DOHH2 (cell line): Measurements from ENCODE around the gene TLX3.

Experiments
- H3F3A ChIP-seq: fragments of 200-600 bp; sonication (generic), shearing (Covaris generic); 2 replicates; pipeline ENCODE4 v1.6.0; 2016; ENCODE audit warnings: antibody characterized with exemption, mild to moderate bottlenecking; ENCODE audit not compliant: control insufficient read depth, insufficient read depth
- H3K27ac ChIP-seq: fragments of 200-600 bp; sonication (generic); 2 replicates; pipeline ENCODE4 v1.5.1; 2014; ENCODE audit warnings: low read depth, mild to moderate bottlenecking, low read length, moderate library complexity
- H3K27me3 ChIP-seq: fragments of 200-600 bp; sonication (generic); 2 replicates; pipeline ENCODE4 v1.6.1; 2014; ENCODE audit warnings: mild to moderate bottlenecking, low read length, mixed read lengths; ENCODE audit not compliant: control insufficient read depth
- H3K36me3 ChIP-seq: fragments of 200-600 bp; sonication (generic); 2 replicates; pipeline ENCODE4 v1.6.1; 2014; ENCODE audit warnings: mild to moderate bottlenecking, low read length, moderate library complexity, mixed read lengths; ENCODE audit not compliant: control insufficient read depth
- H3K4me1 ChIP-seq: fragments of 200-600 bp; sonication (generic); 2 replicates; pipeline ENCODE4 v1.6.1; 2014; ENCODE audit warnings: mild to moderate bottlenecking, low read length, mixed read lengths; ENCODE audit not compliant: control insufficient read depth
- H3K4me2 ChIP-seq: fragments of 200-600 bp; sonication (generic); 2 replicates; pipeline ENCODE4 v1.6.0; 2014; ENCODE audit warnings: mild to moderate bottlenecking, low read length, moderate library complexity
- H3K4me3 ChIP-seq: fragments of 200-600 bp; sonication (generic); 2 replicates; pipeline ENCODE4 v1.5.1; 2014; ENCODE audit warnings: mild to moderate bottlenecking, low read length, mixed read lengths
- H3K79me2 ChIP-seq: fragments of 200-600 bp; sonication (generic); 2 replicates; pipeline ENCODE4 v1.6.1; 2014; ENCODE audit warnings: mild to moderate bottlenecking, low read length, mixed read lengths; ENCODE audit not compliant: control insufficient read depth
- H3K9me2 ChIP-seq: fragments of 200-600 bp; sonication (generic); replicated peaks from 2 replicates; pipeline ENCODE4 v1.6.1; 2014; ENCODE audit warnings: mild to moderate bottlenecking, low read length, mixed read lengths; ENCODE audit not compliant: control insufficient read depth
- H3K9me3 ChIP-seq: fragments of 200-600 bp; sonication (generic); 2 replicates; pipeline ENCODE4 v1.6.1; 2014; ENCODE audit warnings: antibody characterized with exemption, low read length, mixed read lengths; ENCODE audit not compliant: control insufficient read depth, insufficient read depth
- H4K20me1 ChIP-seq: fragments of 200-600 bp; sonication (generic); 2 replicates; pipeline ENCODE4 v1.6.0; 2014; ENCODE audit warnings: low read depth, mild to moderate bottlenecking, antibody characterized with exemption, low read length, moderate library complexity; ENCODE audit not compliant: control insufficient read depth, insufficient read depth
- CTCF ChIP-seq: fragments of 200-600 bp; sonication (generic); IDR thresholded peaks from one replicate; pipeline ENCODE4 v1.5.1; 2014; ENCODE audit warnings: antibody characterized with exemption, mild to moderate bottlenecking, low read depth, low read length; ENCODE audit not compliant: poor library complexity, severe bottlenecking
- EZH2phosphoT487 ChIP-seq: fragments of 200-600 bp; sonication (generic); IDR thresholded peaks from 2 replicates; pipeline ENCODE4 v1.6.1; 2017; ENCODE audit warnings: borderline replicate concordance, mild to moderate bottlenecking, antibody characterized with exemption, low read length, moderate library complexity, mixed read lengths

The TLX3 gene

GRCh38 chr5:171285465-171285864 is 23.6 kb upstream of the TLX3 start:
- Histone ChIP-seq H3K27me3 (peaks cover 9% of the 10 kb centered on the region), H4K20me1 (no peaks in the 10 kb centered on the region), H3K36me3 (no peaks in the 10 kb centered on the region), H3K4me1 (no peaks in the 10 kb centered on the region), H3K79me2 (no peaks in the 10 kb centered on the region), H3F3A (no peaks in the 10 kb centered on the region), H3K9me2 (no peaks in the 10 kb centered on the region), H3K27ac (no peak overlapping the region), H3K4me2 (no peak overlapping the region), H3K4me3 (no peak overlapping the region), H3K9me3 (no peaks in the 10 kb centered on the region)
- TF ChIP-seq EZH2phosphoT487 (no peak), CTCF (no peak)

DNA sequence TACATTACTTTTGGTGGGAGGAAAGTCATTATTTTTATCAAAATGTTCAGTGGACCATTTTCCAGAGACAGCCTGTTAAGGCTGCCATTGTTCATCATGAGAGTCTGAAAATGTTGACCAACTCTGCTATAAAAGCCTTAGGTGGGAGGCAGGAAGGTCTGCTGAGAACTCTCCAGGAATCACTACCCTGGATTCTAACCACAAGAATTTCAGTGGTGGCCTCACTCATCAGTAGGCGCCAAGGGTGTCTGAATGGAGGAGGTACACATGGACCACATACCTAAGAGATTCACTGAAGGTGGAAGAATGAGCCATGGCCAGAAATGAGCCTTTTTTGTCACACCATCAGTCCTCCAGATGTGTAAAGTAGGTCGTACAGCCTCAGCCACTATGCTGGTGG is 21.0 kb upstream of the TLX3 start:
- H3K27me3 ChIP-seq, result peaks cover 9% of the 10 kb centered on the region
- H3K79me2 ChIP-seq, result no peaks in the 10 kb centered on the region
- no peaks in the 10 kb centered on the region for H3K9me2 ChIP-seq
- H3F3A ChIP-seq, result no peaks in the 10 kb centered on the region
- TF ChIP-seq CTCF (no peak), EZH2phosphoT487 (no peak)
- no peaks in the 10 kb centered on the region for H3K36me3 ChIP-seq
- H3K4me1 ChIP-seq, result no peaks in the 10 kb centered on the region
- H3K27ac ChIP-seq, result no peak overlapping the region
- no peak overlapping the region for H3K4me3 ChIP-seq
- no peaks in the 10 kb centered on the region for H3K9me3 ChIP-seq
- H4K20me1 ChIP-seq, result no peaks in the 10 kb centered on the region
- H3K4me2 ChIP-seq, result no peak overlapping the region

- no peaks in the 10 kb centered on the region for H3K79me2 ChIP-seq
- H3K27ac ChIP-seq, result no peak overlapping the region
- H3K4me3 ChIP-seq, result no peak overlapping the region
- H3K4me1 ChIP-seq, result no peaks in the 10 kb centered on the region
- H3K36me3 ChIP-seq, result no peaks in the 10 kb centered on the region
- H3F3A ChIP-seq, result no peaks in the 10 kb centered on the region
- H3K27me3 ChIP-seq, result 0 out of 2 replicates have a peak, but pooled peaks cover 3% of the 10 kb centered on the region
- H3K9me3 ChIP-seq, result no peaks in the 10 kb centered on the region
- H3K4me2 ChIP-seq, result no peak overlapping the region
- H4K20me1 ChIP-seq, result no peaks in the 10 kb centered on the region
- H3K9me2 ChIP-seq, result no peaks in the 10 kb centered on the region
- TF ChIP-seq CTCF (no peak), EZH2phosphoT487 (no peak)
Observed at GRCh38 chr5:171291371-171291770, 17.7 kb upstream of the TLX3 start.

DNA sequence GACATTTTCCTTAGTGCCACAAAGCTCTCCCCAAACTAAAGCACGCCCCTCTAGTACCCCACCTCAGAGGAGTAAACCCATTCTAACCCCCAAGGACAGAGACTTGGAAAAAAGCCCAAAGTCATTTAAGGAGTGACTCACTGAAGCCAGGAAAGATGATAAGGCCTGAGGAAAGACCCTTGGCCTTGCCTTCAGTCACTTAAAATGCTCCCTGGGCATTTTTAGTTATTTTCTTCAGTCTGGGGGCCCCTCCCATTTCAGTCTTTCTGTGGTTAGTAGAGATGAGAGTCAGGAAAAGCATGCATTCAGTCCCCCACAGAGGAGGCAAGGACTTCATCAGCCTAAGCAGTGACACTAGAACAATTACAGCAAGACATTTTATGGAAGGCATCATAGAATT is 13.7 kb upstream of the TLX3 start:
- no peaks in the 10 kb centered on the region for H3K36me3 ChIP-seq
- no peaks in the 10 kb centered on the region for H3F3A ChIP-seq
- no peak for TF ChIP-seq CTCF
- no peak for TF ChIP-seq EZH2phosphoT487
- no peak overlapping the region for H3K27ac ChIP-seq
- no peaks in the 10 kb centered on the region for H3K4me1 ChIP-seq
- no peak overlapping the region for H3K4me3 ChIP-seq
- no peaks in the 10 kb centered on the region for H3K79me2 ChIP-seq
- no peaks in the 10 kb centered on the region for H3K9me3 ChIP-seq
- peaks cover 7% of the 10 kb centered on the region for H3K27me3 ChIP-seq
- no peaks in the 10 kb centered on the region for H3K9me2 ChIP-seq
- no peaks in the 10 kb centered on the region for H4K20me1 ChIP-seq
- H3K4me2 ChIP-seq, result no peak overlapping the region
